ENCODE measurements around the gene ARL2BP. TPM values are rescaled to one million over a fixed set of nuclear protein-coding genes. Genes with fewer than 3 reads are reported as not detected.
A peak's percentile ranks its signal among the peaks of the same experiment; 100 is the strongest.

The ARL2BP gene
- total and polyA plus RNA-seq, 12 donors: 33.4 to 57.9 (median 45.9) TPM

GRCh38 chr16:57242650-57243049 lies 2.4 kb upstream of the ARL2BP start:
- 81 to 97% methylated on average over 2 of the region's 2 CpGs for WGBS, 2 donors
- Histone ChIP-seq H3K27me3 (no peaks in the 10 kb centered on the region), H3K4me1 (peaks cover 0 to 31% (median 12%) of the 10 kb centered on the region in 9 donors), H3K27ac (no peak overlapping the region), H3K9me3 (no peaks in the 10 kb centered on the region), H3K36me3 (peaks cover 0 to 45% (median 8%) of the 10 kb centered on the region in 9 donors), H3K4me3 (no peak overlapping the region)
- DNase-seq (no peak), ATAC-seq (no peak)
- TF ChIP-seq CTCF (IDR thresholded peaks at IDR 0.05): no peak
- intact Hi-C loops (cut with DNase I): loop anchor here in 2 of 10 donors (10.0 kb wide), 2 partner anchors 52 to 172 kb away; no protein-coding TSS in a partner anchor

GRCh38 chr16:57244463-57244766 lies 644 bp upstream of the ARL2BP start:
- DNase-seq (no peak), ATAC-seq (no peak)
- intact Hi-C loops (cut with DNase I): loop anchor here in 3 of 10 donors (2.0 to 10.0 kb wide), 4 partner anchors 50 to 170 kb away; no protein-coding TSS in a partner anchor
- H3K36me3 ChIP-seq: peaks cover 3 to 45% (median 20%) of the 10 kb centered on the region in 9 donors
- H3K4me1 ChIP-seq: peaks cover 0 to 31% (median 12%) of the 10 kb centered on the region in 9 donors
- peak overlapping the region; percentile 44 to 97 (median 94) for H3K27ac ChIP-seq
- H3K4me3 ChIP-seq: peak overlapping the region in 9 of 10 donors; percentile 74 to 97 (median 80)
- no peaks in the 10 kb centered on the region for H3K27me3 ChIP-seq
- no peak for TF ChIP-seq CTCF (IDR thresholded peaks at IDR 0.05)
- 8% methylated on average over 9 of the region's 9 CpGs for WGBS, 2 donors
- no peaks in the 10 kb centered on the region for H3K9me3 ChIP-seq

- peak overlapping the region; percentile 89 to 97 (median 96) for H3K27ac ChIP-seq
- peaks cover 0 to 30% (median 12%) of the 10 kb centered on the region in 9 donors for H3K4me1 ChIP-seq
- DNase-seq (peak; percentile 25 to 50), ATAC-seq (peak in 7 of 8 donors; percentile 14 to 47 (median 31))
- H3K36me3 ChIP-seq: peaks cover 4 to 46% (median 29%) of the 10 kb centered on the region in 9 donors
- TF ChIP-seq CTCF (IDR thresholded peaks at IDR 0.05): no peak
- intact Hi-C loops (cut with DNase I): loop anchor here in 8 of 10 donors (2.0 to 10.0 kb wide), 7 partner anchors 37 to 169 kb away; partner anchors contain the start of gene PLLP (in 1 of the 8)
- peak overlapping the region; percentile 74 to 97 (median 82) for H3K4me3 ChIP-seq
- 4% methylated on average over 28 of the region's 28 CpGs for WGBS, 2 donors
- H3K27me3 ChIP-seq: no peaks in the 10 kb centered on the region
- no peaks in the 10 kb centered on the region for H3K9me3 ChIP-seq
Observed at GRCh38 chr16:57245472-57246113, 534 bp downstream of the ARL2BP start.

- WGBS, 2 donors: 98% methylated on average over 2 of the region's 2 CpGs
- Histone ChIP-seq H3K27ac (no peak overlapping the region), H3K36me3 (peaks cover 4 to 100% (median 67%) of the 10 kb centered on the region in 9 donors), H3K9me3 (no peaks in the 10 kb centered on the region), H3K27me3 (no peaks in the 10 kb centered on the region), H3K4me3 (no peak overlapping the region), H3K4me1 (peaks cover 0 to 10% (median under 1%) of the 10 kb centered on the region in 9 donors)
- no peak for TF ChIP-seq CTCF (IDR thresholded peaks at IDR 0.05)
- intact Hi-C loops (cut with DNase I): no loop called here
- no peak for DNase-seq
- no peak for ATAC-seq
Observed at GRCh38 chr16:57251352-57251751, 6.3 kb downstream of the ARL2BP start.

Measured in heart right ventricle (tissue), 16 donors.